Neural cell (in vitro differentiated cells): ENCODE measurements around the gene SHISAL1. TPM values are rescaled to one million over a fixed set of nuclear protein-coding genes. Genes with fewer than 3 reads are reported as not detected.

Experiments
- H2AFZ ChIP-seq: fragments of 200-600, 300-800 bp; sonication (generic), shearing (Covaris generic); 2 replicates; pipeline ENCODE4 v1.6.0; 2014; ENCODE audit warnings: low read depth, mild to moderate bottlenecking, antibody characterized with exemption, low read length, moderate library complexity
- H3F3A ChIP-seq: fragments of 200-600 bp; shearing (Covaris generic); 2 replicates; pipeline ENCODE4 v1.6.1; 2016; ENCODE audit warnings: mild to moderate bottlenecking, moderate library complexity, mixed read lengths, antibody characterized with exemption, low read length; ENCODE audit not compliant: insufficient read depth, poor library complexity, severe bottlenecking
- H3K27ac ChIP-seq: fragments of 200-600, 300-800 bp; sonication (generic), shearing (Covaris generic); 2 replicates; pipeline ENCODE4 v1.5.1; 2014; ENCODE audit warnings: mild to moderate bottlenecking, low read length, moderate library complexity
- H3K27me3 ChIP-seq: fragments of 300-800, 200-600 bp; sonication (generic), shearing (Covaris generic); 2 replicates; pipeline ENCODE4 v1.6.0; 2014; ENCODE audit warnings: mild to moderate bottlenecking, low read depth, low read length, moderate library complexity; ENCODE audit not compliant: insufficient read depth
- H3K36me3 ChIP-seq: fragments of 300-800, 200-600 bp; sonication (generic), shearing (Covaris generic); 2 replicates; pipeline ENCODE4 v1.5.1; 2014; ENCODE audit warnings: mild to moderate bottlenecking, antibody characterized with exemption, low read length, moderate library complexity; ENCODE audit not compliant: insufficient read depth
- H3K4me2 ChIP-seq: fragments of 300-800, 200-600 bp; sonication (generic), shearing (Covaris generic); 2 replicates; pipeline ENCODE4 v1.6.0; 2014; ENCODE audit warnings: mild to moderate bottlenecking, low read length
- H3K4me3 ChIP-seq: fragments of 300-800, 200-600 bp; sonication (generic), shearing (Covaris generic); 2 replicates; pipeline ENCODE4 v1.5.1; 2014; ENCODE audit warnings: mild to moderate bottlenecking, low read length, moderate library complexity
- H3K79me2 ChIP-seq: fragments of 200-600 bp; shearing (Covaris generic); replicated peaks from 2 replicates; pipeline ENCODE4 v1.6.0; 2014; ENCODE audit warnings: mild to moderate bottlenecking, low read length, moderate library complexity; ENCODE audit not compliant: insufficient read depth
- H3K9ac ChIP-seq: fragments of 300-800, 200-600 bp; sonication (generic), shearing (Covaris generic); 2 replicates; pipeline ENCODE4 v1.6.1; 2016; ENCODE audit warnings: mild to moderate bottlenecking, low read length, mixed read lengths
- H3K9me2 ChIP-seq: fragments of 200-600 bp; shearing (Covaris generic); 2 replicates; pipeline ENCODE4 v1.6.1; 2016; ENCODE audit warnings: mild to moderate bottlenecking, low read length, mixed read lengths; ENCODE audit not compliant: insufficient read depth
- H3K9me3 ChIP-seq: fragments of 200-600, 300-800 bp; sonication (generic), shearing (Covaris generic); 2 replicates; pipeline ENCODE4 v1.6.1; 2016; ENCODE audit warnings: mild to moderate bottlenecking, mixed run types, low read length, moderate library complexity, mixed read lengths
- H4K20me1 ChIP-seq: fragments of 200-600 bp; shearing (Covaris generic); 2 replicates; pipeline ENCODE4 v1.6.1; 2016; ENCODE audit warnings: mild to moderate bottlenecking, mixed run types; ENCODE audit not compliant: insufficient read depth
- EP300 ChIP-seq: fragments of 450-650 bp; conservative IDR thresholded peaks from 2 replicates; pipeline ENCODE4 v1.6.1; 2014; ENCODE audit warnings: antibody characterized with exemption, mild to moderate bottlenecking, moderate library complexity; ENCODE audit not compliant: poor library complexity, severe bottlenecking
- EZH2 ChIP-seq: fragments of 200-600, 300-800 bp; shearing (Covaris generic), sonication (generic); IDR thresholded peaks from 2 replicates; pipeline ENCODE4 v1.6.1; 2014; ENCODE audit warnings: antibody characterized with exemption, low read length, borderline replicate concordance, mild to moderate bottlenecking; ENCODE audit not compliant: insufficient read depth, poor library complexity, severe bottlenecking
- MXI1 ChIP-seq: fragments of 450-650 bp; conservative IDR thresholded peaks from 2 replicates; pipeline ENCODE4 v1.6.1; 2014; ENCODE audit warnings: antibody characterized with exemption, mild to moderate bottlenecking; ENCODE audit not compliant: poor library complexity, severe bottlenecking
- POLR2AphosphoS5 ChIP-seq: IDR thresholded peaks from 2 replicates; pipeline ENCODE4 v1.6.1; 2012
- RAD21 ChIP-seq: fragments of 450-650 bp; conservative IDR thresholded peaks from 2 replicates; pipeline ENCODE4 v1.6.1; 2014; ENCODE audit warnings: antibody characterized with exemption, mild to moderate bottlenecking, moderate library complexity
- SMC3 ChIP-seq: fragments of 450-650 bp; conservative IDR thresholded peaks from 2 replicates; pipeline ENCODE4 v1.6.1; 2014; ENCODE audit warnings: antibody characterized with exemption, mild to moderate bottlenecking, moderate library complexity; ENCODE audit not compliant: poor library complexity
- TAF1 ChIP-seq: IDR thresholded peaks from 2 replicates; pipeline ENCODE4 v1.6.1; 2012; ENCODE audit warnings: low read depth
- polyA plus RNA-seq: library from polyadenylated mRNA; depleted of rRNA; stranded (reverse); fragments of >200 nt; gene quantifications from 2 replicates; pipeline ENCODE4 v1.2.3, GENCODE V29; 2014
- TF ChIP-seq, protein P1 (sequence below): IDR thresholded peaks from 2 replicates; pipeline ENCODE4 v1.6.1; 2012; ENCODE audit warnings: borderline replicate concordance
- TF ChIP-seq, protein P2 (sequence below): fragments of 450-650 bp; IDR thresholded peaks from 2 replicates; pipeline ENCODE4 v1.5.1; 2014; ENCODE audit warnings: antibody characterized with exemption, mild to moderate bottlenecking, moderate library complexity; ENCODE audit not compliant: poor library complexity, severe bottlenecking

SHISAL1 gene
- polyA plus RNA-seq, 1 donor from 2014 or later, result 15.4 TPM

DNA sequence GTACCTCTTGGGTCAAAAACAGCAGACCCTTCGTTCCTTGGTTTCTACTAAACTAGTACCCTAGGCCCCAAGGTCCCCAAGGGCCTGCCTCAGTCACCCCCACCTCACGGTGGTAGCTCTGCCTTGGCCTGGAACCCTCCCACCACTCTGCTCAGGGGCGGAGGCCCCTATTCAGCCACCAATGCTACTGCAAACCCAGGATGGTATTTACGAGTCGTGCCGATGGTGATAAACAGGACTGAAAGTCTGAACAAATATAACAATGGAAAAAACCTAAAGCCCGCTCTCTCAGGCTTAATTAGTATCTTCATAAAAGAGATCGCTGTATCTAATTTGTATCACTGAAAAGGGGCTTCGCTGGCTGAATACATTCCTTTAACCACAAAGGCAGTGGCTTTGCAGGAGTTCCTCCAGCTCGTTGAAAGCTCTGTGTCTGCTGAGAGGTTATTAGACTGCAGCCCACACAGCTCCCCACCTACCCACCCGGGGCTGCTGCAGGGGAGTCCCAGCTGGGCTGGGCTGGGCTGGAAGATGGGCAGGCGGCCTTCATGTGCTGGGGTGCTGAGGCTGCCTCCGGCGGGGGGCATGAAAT lies 15.2 kb downstream of the SHISAL1 start:
- no peaks in the 10 kb centered on the region for H3K36me3 ChIP-seq
- H2AFZ ChIP-seq, result no peak overlapping the region
- no peak overlapping the region for H3K27ac ChIP-seq
- no peak overlapping the region for H3K4me2 ChIP-seq
- no peaks in the 10 kb centered on the region for H3K79me2 ChIP-seq
- no peak overlapping the region for H3K4me3 ChIP-seq
- H3K27me3 ChIP-seq, result no peaks in the 10 kb centered on the region
- no peak overlapping the region for H3K9ac ChIP-seq
- no peaks in the 10 kb centered on the region for H4K20me1 ChIP-seq
- H3K9me3 ChIP-seq, result no peaks in the 10 kb centered on the region
- H3K9me2 ChIP-seq, result no peaks in the 10 kb centered on the region
- H3F3A ChIP-seq, result no peaks in the 10 kb centered on the region
- TF ChIP-seq, protein P1, sequence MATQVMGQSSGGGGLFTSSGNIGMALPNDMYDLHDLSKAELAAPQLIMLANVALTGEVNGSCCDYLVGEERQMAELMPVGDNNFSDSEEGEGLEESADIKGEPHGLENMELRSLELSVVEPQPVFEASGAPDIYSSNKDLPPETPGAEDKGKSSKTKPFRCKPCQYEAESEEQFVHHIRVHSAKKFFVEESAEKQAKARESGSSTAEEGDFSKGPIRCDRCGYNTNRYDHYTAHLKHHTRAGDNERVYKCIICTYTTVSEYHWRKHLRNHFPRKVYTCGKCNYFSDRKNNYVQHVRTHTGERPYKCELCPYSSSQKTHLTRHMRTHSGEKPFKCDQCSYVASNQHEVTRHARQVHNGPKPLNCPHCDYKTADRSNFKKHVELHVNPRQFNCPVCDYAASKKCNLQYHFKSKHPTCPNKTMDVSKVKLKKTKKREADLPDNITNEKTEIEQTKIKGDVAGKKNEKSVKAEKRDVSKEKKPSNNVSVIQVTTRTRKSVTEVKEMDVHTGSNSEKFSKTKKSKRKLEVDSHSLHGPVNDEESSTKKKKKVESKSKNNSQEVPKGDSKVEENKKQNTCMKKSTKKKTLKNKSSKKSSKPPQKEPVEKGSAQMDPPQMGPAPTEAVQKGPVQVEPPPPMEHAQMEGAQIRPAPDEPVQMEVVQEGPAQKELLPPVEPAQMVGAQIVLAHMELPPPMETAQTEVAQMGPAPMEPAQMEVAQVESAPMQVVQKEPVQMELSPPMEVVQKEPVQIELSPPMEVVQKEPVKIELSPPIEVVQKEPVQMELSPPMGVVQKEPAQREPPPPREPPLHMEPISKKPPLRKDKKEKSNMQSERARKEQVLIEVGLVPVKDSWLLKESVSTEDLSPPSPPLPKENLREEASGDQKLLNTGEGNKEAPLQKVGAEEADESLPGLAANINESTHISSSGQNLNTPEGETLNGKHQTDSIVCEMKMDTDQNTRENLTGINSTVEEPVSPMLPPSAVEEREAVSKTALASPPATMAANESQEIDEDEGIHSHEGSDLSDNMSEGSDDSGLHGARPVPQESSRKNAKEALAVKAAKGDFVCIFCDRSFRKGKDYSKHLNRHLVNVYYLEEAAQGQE, result no peak
- TF ChIP-seq MXI1 (no peak), EP300 (no peak), SMC3 (no peak), TAF1 (no peak), EZH2 (no peak), RAD21 (no peak), POLR2AphosphoS5 (no peak)
- TF ChIP-seq, protein P2, sequence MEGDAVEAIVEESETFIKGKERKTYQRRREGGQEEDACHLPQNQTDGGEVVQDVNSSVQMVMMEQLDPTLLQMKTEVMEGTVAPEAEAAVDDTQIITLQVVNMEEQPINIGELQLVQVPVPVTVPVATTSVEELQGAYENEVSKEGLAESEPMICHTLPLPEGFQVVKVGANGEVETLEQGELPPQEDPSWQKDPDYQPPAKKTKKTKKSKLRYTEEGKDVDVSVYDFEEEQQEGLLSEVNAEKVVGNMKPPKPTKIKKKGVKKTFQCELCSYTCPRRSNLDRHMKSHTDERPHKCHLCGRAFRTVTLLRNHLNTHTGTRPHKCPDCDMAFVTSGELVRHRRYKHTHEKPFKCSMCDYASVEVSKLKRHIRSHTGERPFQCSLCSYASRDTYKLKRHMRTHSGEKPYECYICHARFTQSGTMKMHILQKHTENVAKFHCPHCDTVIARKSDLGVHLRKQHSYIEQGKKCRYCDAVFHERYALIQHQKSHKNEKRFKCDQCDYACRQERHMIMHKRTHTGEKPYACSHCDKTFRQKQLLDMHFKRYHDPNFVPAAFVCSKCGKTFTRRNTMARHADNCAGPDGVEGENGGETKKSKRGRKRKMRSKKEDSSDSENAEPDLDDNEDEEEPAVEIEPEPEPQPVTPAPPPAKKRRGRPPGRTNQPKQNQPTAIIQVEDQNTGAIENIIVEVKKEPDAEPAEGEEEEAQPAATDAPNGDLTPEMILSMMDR, result no peak

DNA sequence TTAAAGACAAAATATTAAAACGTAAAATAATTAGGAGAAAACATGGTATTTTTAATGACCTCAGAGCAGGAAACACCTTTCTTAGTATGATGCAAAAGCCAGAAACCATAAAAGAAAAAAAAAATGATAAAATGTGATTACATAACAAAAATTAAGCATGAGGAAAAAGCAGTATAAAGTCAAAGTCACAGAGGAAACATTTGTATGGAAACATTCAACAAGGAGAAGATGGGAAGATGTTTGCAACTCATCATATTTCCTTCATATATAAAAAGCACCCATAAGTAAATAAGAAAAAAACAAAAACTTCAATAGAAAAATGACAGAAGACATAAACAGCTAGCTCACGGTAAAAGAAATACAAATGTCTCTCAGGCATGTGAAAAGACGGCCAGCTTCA lies 17.3 kb downstream of the SHISAL1 start:
- Histone ChIP-seq H3K9me3 (no peaks in the 10 kb centered on the region), H3K79me2 (no peaks in the 10 kb centered on the region), H3F3A (no peaks in the 10 kb centered on the region), H3K4me2 (no peak overlapping the region), H3K9ac (no peak overlapping the region), H3K36me3 (no peaks in the 10 kb centered on the region), H4K20me1 (no peaks in the 10 kb centered on the region), H2AFZ (no peak overlapping the region), H3K9me2 (no peaks in the 10 kb centered on the region), H3K27ac (no peak overlapping the region), H3K27me3 (no peaks in the 10 kb centered on the region), H3K4me3 (no peak overlapping the region)
- no peak for TF ChIP-seq EP300
- TF ChIP-seq, protein P1, result no peak
- TF ChIP-seq, protein P2, result no peak
